Right atrium auricular region (tissue), 2 donors: ENCODE results near the gene FADS3. TPM values are rescaled to one million over a fixed set of nuclear protein-coding genes. Genes with fewer than 3 reads are reported as not detected.
"Not testable (repeated sequence)": the region's sequence is repeated elsewhere in the genome, so short reads cannot be mapped to it uniquely, and the experiment has no call there.

ENCODE experiments used
- DNase-seq: peaks from one replicate; pipeline ENCODE4 v3.0.0-alpha.2; 2019; ENCODE audit warnings: low spot score
- H3K27ac ChIP-seq, 2 donors: fragments of 200-600 bp; sonication (generic); 1 replicate in 1 of 2; 2 replicates in 1 of 2; pipeline ENCODE4 v1.5.1; 2016 to 2019
- H3K27me3 ChIP-seq, 2 donors: fragments of 200-600 bp; sonication (generic); one replicate each; pipeline versions ENCODE4 v1.5.1 to v1.6.0; 2017 to 2019
- H3K36me3 ChIP-seq: fragments of 200-600 bp; sonication (generic); one replicate; pipeline ENCODE4 v1.5.1; 2016
- H3K4me1 ChIP-seq, 2 donors: fragments of 200-600 bp; sonication (generic); one replicate each; pipeline versions ENCODE4 v1.5.1 to v1.6.0; 2017 to 2019
- H3K4me3 ChIP-seq, 2 donors: fragments of 200-600 bp; sonication (generic); 1 replicate in 1 of 2; 2 replicates in 1 of 2; pipeline ENCODE4 v1.5.1; 2017 to 2019; ENCODE audit warnings: mild to moderate bottlenecking in 1 of 2, moderate library complexity in 1 of 2
- H3K9me3 ChIP-seq, 2 donors: fragments of 200-600 bp; sonication (generic); one replicate each; pipeline ENCODE4 v1.5.1; 2019
- total RNA-seq, 2 donors: library from RNA; depleted of rRNA; stranded (reverse); fragments of >200 nt; gene quantifications; one replicate each; pipeline ENCODE4 v1.1.0, GENCODE V29; 2016
- TF ChIP-seq, protein P1 (sequence below), 2 donors: fragments of 200-600 bp; sonication (generic); IDR thresholded peaks; one replicate each; pipeline ENCODE4 v1.5.1; 2019; ENCODE audit warnings: antibody characterized with exemption in 2 of 2

FADS3 gene
- total RNA-seq, 2 donors from 2014 or later = 48.7 to 93.0 TPM

DNA sequence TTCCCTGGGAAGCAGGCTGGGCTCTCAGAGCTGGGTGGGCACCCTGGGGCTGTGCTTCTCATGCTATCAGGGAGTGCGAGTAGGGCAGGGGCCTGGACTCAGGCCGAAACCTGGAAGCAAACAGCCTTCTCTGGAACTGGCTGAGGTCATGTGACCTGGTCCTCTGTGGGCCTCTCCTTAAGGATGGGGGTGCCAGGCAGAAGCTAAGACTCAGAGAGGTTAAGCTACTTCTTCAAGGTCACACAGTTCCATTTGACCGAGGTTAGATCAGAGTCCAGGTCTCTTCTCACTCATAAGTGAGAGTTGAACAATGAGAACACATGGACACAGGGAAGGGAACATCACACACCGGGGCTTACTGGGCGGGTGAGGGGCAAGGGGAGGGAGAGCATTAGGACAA, 7.4 kb downstream of the FADS3 start:
- Histone ChIP-seq H3K36me3 (peaks cover 15% of the 10 kb centered on the region), H3K4me3 (no peak overlapping the region), H3K9me3 (no peaks in the 10 kb centered on the region), H3K27me3 (no peaks in the 10 kb centered on the region), H3K4me1 (peaks cover 0 to 59% of the 10 kb centered on the region in 2 donors), H3K27ac (no peak overlapping the region)
- no peak for DNase-seq
- TF ChIP-seq, protein P1, sequence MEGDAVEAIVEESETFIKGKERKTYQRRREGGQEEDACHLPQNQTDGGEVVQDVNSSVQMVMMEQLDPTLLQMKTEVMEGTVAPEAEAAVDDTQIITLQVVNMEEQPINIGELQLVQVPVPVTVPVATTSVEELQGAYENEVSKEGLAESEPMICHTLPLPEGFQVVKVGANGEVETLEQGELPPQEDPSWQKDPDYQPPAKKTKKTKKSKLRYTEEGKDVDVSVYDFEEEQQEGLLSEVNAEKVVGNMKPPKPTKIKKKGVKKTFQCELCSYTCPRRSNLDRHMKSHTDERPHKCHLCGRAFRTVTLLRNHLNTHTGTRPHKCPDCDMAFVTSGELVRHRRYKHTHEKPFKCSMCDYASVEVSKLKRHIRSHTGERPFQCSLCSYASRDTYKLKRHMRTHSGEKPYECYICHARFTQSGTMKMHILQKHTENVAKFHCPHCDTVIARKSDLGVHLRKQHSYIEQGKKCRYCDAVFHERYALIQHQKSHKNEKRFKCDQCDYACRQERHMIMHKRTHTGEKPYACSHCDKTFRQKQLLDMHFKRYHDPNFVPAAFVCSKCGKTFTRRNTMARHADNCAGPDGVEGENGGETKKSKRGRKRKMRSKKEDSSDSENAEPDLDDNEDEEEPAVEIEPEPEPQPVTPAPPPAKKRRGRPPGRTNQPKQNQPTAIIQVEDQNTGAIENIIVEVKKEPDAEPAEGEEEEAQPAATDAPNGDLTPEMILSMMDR (IDR thresholded peaks at IDR 0.05) = no peak

DNA sequence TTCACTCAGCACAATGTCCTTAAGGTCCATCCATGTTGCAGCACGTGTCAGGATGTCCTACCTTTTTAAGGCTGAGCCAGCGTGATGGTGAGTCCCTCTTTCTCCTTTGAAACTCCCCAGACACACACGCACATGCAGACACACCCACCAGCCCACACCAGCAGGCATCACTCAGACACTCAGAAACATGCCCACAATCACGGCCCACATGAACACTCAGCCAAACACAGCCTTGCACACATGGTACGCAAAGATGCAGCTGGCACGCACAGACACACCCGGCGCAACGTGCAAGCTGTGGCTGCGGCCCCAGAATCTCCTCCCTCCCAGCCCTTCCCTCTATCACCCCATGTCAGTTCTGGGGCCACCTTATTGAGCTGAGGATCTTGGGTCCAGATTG, 8.0 kb downstream of the FADS3 start:
- Histone ChIP-seq H3K36me3 (peaks cover 21% of the 10 kb centered on the region), H3K4me3 (no peak overlapping the region), H3K27ac (no peak overlapping the region), H3K27me3 (no peaks in the 10 kb centered on the region), H3K9me3 (no peaks in the 10 kb centered on the region), H3K4me1 (peaks cover 0 to 53% of the 10 kb centered on the region in 2 donors)
- DNase-seq = no peak
- TF ChIP-seq, protein P1 (IDR thresholded peaks at IDR 0.05) = no peak

DNA sequence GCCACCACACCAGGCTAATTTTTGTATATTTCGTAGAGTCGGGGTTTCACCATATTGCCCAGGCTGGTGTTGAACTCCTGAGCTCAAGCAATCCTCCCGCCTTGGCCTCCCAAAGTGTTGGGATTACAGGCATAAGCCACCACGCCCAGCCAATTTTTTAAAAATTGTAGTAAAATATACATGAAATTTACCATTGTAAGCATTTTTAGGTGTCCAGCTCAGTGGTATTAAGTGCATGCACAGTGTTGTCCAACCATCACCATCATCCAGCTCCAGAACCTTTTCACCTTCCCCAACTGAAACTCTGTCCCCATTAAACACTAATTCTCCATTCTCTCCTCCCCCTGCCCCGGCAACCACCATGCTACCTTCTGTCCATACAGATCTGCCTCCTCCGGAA, 8.5 kb downstream of the FADS3 start:
- DNase-seq = no peak
- Histone ChIP-seq H3K27ac (no peak overlapping the region), H3K4me3 (no peak overlapping the region), H3K27me3 (no peaks in the 10 kb centered on the region), H3K36me3 (peaks cover 26% of the 10 kb centered on the region), H3K9me3 (no peaks in the 10 kb centered on the region), H3K4me1 (peaks cover 0 to 48% of the 10 kb centered on the region in 2 donors)
- TF ChIP-seq, protein P1 (IDR thresholded peaks at IDR 0.05) = no peak

DNA sequence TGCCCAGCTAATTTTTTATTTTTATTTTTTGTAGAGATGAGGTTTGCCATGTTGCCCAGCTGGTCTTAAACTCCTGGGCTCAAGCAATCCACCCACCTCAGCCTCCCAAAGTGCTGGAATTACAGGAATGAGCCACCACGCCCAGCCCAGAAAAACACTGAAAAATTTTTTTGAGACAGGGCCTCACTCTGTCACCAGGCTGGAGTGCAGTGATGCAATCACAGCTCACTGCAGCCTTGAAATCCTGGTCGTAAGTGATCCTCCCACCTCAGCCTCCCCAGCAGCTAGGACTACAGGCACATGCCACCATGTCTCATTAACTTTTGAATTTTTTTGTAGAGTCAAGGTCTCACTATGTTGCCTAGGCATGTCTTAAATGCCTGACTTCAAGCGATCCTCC, 9.1 kb downstream of the FADS3 start:
- H3K9me3 ChIP-seq, DNase-seq, H3K27me3 ChIP-seq, H3K27ac ChIP-seq, H3K4me3 ChIP-seq: not testable (repeated sequence)
- Histone ChIP-seq H3K36me3 (peaks cover 31% of the 10 kb centered on the region), H3K4me1 (peaks cover 0 to 42% of the 10 kb centered on the region in 2 donors)

DNA sequence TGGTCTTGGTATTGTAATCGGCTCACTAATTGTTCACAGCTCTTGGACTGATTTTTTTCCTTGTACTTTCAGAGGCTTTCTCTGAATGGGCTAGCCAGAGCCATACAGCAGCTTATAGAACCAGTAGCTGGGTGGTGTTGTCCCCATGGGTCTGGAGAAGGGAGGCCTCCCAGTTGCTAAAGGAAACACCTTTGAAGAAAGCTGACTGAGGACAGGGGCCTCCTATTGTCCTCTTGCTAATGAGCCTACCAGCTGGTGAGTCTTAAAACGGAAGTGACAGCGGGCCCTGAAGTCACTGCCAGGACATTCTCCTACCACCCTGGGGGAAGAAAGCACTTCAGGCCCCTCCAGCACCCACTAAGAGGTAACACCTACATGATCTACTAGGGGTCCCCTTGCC, 9.9 kb downstream of the FADS3 start:
- Histone ChIP-seq H3K36me3 (peaks cover 40% of the 10 kb centered on the region), H3K27ac (peak overlapping the region; percentile 49 to 54), H3K27me3 (no peaks in the 10 kb centered on the region), H3K4me3 (no peak overlapping the region), H3K9me3 (no peaks in the 10 kb centered on the region), H3K4me1 (peaks cover 0 to 35% of the 10 kb centered on the region in 2 donors)
- TF ChIP-seq, protein P1 (IDR thresholded peaks at IDR 0.05) = peak in 1 of 2 donors; percentile 24
- no peak for DNase-seq

DNA sequence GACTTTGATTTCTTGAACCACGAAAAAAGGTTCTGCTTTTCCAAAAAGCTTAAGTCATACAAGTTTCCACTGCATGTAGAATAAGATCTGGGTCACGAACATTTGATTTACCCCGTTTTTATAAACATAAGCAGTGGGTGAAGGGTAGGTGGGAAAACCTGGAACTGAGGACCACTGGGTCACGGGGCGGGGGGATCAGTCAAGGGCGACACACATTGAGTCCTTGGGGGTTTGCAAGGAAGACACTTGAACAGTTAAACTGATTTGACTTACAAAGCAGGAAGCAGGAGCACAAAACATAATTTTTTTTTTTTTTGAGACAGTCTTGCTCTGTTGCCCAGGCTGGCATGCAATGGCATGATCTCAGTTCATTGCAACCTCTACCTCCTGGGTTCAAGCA, 10.9 kb downstream of the FADS3 start:
- Histone ChIP-seq H3K4me3 (no peak overlapping the region), H3K27me3 (no peaks in the 10 kb centered on the region), H3K4me1 (peaks cover 0 to 26% of the 10 kb centered on the region in 2 donors), H3K36me3 (peaks cover 49% of the 10 kb centered on the region), H3K9me3 (no peaks in the 10 kb centered on the region), H3K27ac (peak overlapping the region in 1 of 2 donors; percentile 16)
- TF ChIP-seq, protein P1 (IDR thresholded peaks at IDR 0.05) = no peak
- no peak for DNase-seq
